Hematopoietic multipotent progenitor cell (in vitro differentiated cells): Measurements from ENCODE around the gene SNX17. TPM values are rescaled to one million over a fixed set of nuclear protein-coding genes. Genes with fewer than 3 reads are reported as not detected.
"Not testable (repeated sequence)": the region's sequence is repeated elsewhere in the genome, so short reads cannot be mapped to it uniquely, and the experiment has no call there.

Experiments
- DNase-seq, 3 donors: peaks; one replicate each; pipeline ENCODE4 v3.0.0-alpha.2; 2011 to 2015; ENCODE audit warnings: low read depth in 2 of 3, low spot score in 2 of 3
- total RNA-seq: library from RNA; depleted of rRNA; stranded (reverse); fragments of >200 nt; gene quantifications from one replicate; pipeline ENCODE4 v1.2.3, GENCODE V29; 2012

SNX17 gene, protein sequence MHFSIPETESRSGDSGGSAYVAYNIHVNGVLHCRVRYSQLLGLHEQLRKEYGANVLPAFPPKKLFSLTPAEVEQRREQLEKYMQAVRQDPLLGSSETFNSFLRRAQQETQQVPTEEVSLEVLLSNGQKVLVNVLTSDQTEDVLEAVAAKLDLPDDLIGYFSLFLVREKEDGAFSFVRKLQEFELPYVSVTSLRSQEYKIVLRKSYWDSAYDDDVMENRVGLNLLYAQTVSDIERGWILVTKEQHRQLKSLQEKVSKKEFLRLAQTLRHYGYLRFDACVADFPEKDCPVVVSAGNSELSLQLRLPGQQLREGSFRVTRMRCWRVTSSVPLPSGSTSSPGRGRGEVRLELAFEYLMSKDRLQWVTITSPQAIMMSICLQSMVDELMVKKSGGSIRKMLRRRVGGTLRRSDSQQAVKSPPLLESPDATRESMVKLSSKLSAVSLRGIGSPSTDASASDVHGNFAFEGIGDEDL
- 130 TPM for total RNA-seq

DNA sequence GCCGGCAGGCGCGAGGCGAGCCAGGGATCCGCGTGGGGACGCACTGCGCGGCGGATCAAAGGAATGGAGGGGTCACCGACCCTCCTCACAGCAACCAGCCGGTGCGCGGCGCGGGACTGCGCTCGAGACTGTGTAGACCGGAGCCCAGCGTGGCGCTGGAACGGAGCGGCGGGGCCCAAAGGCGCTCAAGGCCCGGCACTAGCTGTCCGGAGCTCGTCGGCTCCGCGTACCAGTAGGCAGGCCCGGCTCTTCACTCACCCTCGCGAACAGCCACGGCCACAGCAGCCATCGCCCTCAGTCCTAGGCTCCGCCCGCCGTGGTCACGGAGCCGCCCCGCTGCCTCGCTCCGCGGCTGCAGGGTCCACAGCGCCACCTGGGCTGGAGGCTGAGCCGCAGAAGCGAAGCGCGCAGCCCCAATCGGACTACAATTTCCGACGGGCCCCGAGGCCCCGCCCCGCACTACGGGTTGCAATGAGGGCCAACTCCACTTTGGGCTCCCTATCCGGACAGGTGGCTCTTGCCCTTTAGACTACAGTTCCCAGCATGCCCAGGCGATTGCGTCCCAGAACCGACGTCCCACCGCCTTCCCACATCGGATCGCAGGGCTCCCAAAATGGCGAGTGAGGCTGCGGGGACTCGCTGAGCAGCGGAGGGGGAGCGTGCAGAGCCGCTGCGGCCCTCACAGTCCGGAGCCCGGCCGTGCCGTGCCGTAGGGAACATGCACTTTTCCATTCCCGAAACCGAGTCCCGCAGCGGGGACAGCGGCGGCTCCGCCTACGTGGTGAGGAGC, at the start of gene SNX17, which contains the start of gene EIF2B4:
SNX17 (plus strand) TSS at position 591 of the 790 bp plus-strand sequence; CDS start at position 719, 128 bp downstream.
EIF2B4 (minus strand) TSS at position 313 of the 790 bp plus-strand sequence; CDS start at position 289, 24 bp downstream.
- DNase-seq = peak; percentile 96 to 99 (median 99)

- DNase-seq = no peak
Observed at GRCh38 chr2:27320958-27321543, 49.4 kb upstream of the SNX17 start.

DNA sequence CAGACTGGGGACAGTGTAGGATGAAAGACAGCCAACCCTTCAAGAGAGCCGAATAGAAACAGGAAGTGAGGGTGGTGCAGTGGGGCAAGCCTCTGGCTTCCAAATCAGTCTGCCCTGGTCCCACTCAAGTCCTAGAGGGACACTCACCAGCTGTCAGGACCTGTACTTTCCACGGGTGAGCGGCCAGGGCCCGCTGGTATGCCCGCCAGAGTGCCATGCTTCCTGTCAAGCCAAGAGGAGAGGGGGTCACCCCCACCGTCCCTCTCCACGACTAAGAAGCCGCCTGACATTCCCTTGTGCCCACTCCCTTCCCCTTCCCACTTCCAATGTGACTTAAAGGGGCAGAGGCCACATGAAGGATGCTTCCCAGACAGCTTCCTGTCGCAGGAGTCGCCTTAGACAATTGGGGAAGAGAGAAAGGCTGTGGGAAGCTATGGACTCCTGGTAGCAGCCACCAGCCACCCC, 48.1 kb upstream of the SNX17 start:
- peak in 1 of 3 donors; percentile 29 for DNase-seq

- DNase-seq = peak; percentile 62 to 93 (median 87)
Observed at GRCh38 chr2:27322766-27323595, 47.4 kb upstream of the SNX17 start, which contains the start of gene MPV17. Gene MPV17 (minus strand): TSS chr2:27323097. CDS start chr2:27322517, 580 bp downstream.

GRCh38 chr2:27323596-27324285, 46.7 kb upstream of the SNX17 start:
- DNase-seq = no peak

DNA sequence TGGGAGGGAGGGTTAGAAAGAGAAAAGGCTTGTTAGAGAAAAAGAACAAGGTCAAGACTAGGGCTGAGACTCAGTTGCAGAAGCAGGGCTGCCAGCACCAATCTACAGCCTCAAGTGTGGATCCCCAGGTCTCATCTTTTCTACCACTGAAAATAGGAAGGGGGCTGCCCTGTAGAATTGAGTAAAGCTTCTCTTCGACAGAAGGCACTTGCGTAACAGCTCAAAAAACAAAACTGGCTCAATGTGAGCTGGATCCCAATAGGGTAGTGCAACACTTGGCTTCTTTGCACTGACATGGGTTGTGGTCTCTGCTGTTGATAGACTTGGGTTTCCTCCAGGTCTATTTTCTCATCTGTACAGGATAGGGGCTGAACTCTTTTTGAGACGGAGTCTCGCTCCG, 45.7 kb upstream of the SNX17 start:
- no peak for DNase-seq

DNA sequence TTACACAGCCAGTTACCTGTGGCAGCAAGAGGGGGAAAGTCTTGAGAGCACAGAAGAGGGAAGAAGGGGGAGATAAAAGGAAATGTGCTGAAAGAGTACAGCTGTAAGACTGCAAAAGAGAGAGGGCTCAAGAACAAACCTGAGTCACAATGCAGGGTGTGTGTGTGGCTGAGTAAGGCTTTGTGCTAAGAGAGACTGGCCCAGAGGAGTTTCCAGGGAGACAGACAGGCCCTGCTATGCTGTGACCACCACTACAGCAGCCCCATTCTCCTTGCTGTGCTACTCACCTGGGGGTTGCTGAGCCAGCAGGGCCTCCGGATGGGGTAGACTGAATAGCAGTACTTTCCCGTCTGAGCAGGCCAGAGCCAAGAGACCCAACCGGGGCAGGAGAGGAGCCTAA, 35.1 kb upstream of the SNX17 start:
- DNase-seq = no peak

GRCh38 chr2:27336173-27336572, 34.2 kb upstream of the SNX17 start:
- DNase-seq = no peak

DNA sequence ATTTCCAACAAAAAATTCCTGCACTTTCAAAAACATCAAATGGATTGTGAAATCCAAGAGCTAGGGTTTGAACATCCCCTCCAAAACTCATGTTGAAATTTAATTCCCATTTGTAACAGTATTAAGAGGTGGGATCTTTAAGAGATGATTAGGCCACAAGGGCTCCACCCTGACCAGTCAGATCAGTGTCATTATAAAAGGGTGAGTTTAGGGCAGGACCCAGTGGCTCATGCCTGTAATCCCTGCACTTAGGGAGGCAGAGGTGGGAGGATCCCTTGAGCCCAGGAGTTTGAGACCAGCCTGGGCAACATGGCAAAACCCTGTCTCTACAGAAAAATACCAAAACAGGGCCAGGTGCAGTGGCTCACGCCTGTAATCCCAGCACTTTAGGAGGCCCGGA, 22.8 kb upstream of the SNX17 start:
- DNase-seq = no peak

DNA sequence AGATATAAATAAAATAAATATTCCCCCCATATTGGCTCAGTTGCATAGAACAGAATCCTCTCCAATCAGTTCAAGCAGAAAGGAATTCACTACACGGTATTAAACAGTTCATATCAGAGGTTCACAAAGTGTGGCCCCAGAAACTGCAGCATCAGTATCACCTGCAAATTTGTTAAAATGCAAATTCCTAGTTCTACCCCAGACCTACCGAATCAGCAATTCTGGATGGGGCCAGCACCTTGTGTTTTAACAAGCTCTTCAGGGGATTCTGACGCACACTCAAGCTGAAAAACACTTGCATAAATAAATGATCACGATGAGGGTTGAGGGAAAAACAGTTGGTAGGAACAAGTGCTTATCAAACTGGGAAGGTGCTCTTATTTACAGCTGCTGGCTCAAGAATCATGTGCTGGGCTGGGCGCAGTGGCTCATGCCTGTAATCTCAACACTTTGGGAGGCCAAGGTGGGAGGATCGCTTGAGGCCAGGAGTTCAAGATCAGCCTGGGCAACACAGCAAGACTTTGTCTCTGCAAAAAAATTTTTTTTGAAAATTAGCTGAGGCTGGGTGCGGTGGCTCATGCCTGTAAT, 20.2 kb upstream of the SNX17 start:
- no peak for DNase-seq

DNA sequence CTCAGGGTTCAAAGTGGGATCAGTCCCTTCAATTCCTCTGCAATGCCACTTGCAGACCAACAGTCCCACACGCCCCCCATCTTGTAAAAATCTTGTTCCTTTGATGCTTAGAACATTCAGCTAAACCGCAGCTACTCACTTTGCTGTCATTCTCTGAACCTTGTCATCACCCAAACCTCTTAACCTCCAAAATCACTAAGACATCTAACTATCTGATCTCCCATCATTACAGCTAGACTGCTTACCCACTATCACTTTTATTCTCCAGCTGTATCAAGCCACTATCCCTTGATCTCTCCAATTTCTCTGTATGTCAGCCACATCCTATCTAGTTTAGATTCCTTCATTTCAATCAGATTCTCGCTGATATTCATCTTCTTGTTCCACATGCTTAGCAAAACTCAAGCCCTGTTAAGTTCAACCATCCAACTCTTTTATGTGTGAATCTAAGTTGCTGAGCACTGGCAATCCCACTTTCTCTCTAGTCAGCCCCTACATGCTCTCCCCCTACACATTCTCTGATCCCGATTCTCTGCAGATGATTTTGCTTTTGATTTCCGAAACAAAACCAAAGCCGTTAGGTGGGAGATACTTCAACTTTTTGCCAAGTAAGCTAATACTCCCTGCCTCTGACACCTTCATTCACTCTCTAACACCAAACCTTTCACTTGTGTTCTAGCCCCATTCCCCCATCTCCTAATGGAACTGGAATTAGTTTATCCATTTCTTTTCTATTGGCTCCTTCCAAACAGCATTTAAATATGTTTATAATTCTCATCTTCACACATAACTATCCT, 18.4 kb upstream of the SNX17 start:
- DNase-seq = no peak

GRCh38 chr2:27353386-27353761, 17.0 kb upstream of the SNX17 start:
- DNase-seq = not testable (repeated sequence)

DNA sequence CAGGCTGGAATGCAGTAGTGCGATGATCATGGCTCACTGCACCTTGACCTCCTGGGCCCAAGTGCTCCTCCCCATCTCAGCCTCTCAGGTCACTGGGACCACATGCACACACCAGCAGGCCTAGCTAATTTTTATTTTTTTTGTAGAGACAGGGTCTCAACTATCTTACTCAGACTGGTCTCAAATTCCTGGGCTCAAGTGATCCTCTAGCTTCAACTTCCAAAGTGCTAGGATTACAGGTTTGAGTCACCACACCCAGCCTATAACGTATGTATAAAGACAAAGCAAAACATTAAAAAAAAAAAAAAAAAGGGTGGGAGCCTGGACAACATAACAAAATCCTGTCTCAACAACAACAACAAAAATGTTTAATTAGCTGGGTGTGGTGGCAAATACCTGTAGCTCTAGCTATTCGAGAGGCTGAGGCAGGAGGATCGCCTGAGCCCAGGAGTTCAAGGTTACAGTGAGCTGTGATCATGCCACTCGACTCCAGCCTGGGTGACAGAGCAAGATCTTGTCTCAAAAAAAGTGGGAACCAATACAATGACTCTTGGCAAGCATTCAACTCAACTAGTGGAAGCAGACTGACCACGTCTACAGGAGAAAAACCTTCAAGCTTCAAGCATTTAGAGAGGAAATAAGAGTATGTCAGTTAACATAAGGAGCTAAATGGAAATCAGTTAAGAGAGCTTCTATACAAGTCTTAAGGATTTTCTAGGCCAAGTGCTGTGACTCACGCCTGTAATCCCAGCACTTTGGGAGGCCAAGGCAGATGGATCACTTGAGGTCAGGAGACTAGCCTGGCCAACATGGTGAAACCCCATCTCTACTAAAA, 16.4 kb upstream of the SNX17 start:
- no peak for DNase-seq

- DNase-seq = no peak
Observed at GRCh38 chr2:27354597-27354927, 15.9 kb upstream of the SNX17 start.

DNA sequence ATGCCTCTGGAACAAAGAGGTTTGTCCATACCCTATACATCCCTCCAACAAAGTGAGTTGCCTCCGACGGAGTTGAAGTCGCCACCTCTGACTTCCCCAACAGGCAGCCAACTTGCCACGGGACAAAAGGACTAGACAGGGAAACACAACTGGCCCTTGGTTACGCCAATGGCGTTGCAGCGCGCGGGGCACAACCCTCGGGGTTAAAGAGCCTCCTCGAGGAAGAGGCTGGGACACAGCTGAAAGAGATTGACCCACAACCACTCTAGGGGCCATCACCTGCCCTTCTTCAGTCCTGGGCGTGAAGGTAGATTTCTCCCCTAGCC, 14.4 kb upstream of the SNX17 start:
- peak in 1 of 3 donors; percentile 60 for DNase-seq

DNA sequence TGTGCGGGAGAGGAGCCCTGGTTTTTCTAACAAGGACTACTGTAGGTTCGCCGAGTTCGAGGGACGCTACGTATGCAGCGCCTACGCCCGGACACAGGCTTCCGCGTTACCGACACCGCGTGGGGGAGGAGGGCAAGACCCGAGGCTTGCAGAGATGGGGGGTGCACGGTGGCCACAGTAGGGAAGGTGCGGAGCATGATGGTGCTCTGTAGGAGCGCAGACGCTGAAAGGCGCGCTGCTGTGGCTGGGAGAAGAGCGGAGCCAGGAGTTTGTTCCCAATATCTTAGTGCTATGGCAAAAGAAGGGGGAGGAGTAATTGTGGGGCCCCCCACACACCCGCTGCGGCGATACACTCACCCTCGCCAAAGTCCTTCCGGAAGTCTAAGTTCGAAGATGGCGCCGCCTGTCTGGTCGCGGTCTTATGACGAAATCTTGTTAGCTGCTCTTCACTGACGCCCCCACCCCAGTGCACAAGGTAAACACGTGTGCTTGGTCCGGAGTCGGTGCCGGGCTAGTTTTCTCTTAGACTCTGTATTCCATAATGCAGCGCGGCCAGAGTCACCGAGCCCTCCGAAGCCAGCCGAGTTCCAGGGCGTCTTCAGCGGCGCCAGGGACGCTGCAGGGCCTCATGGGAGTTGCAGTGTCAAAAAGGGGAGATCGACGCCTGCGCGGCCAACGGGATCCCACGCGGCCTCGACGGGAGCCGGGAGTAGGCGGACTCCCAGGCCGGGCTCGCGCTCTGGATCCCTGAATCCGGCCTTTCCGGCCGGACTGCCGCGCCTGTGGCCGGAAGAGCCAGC, 13.8 kb upstream of the SNX17 start, which contains the start of gene GTF3C2:
GTF3C2 (minus strand) TSS at position 383 of the 800 bp plus-strand sequence. CDS start 13,210 bp downstream, outside the sequence.
- DNase-seq = peak; percentile 84 to 99 (median 99)
